ENCODE data around the gene CHRNA3. TPM values are rescaled to one million over a fixed set of nuclear protein-coding genes. Genes with fewer than 3 reads are reported as not detected.
A peak's percentile ranks its signal among the peaks of the same experiment; 100 is the strongest.

Gene CHRNA3
- polyA plus RNA-seq, 2 of the 4 experiments (the other 2 are of a cell fraction) = 0.27 to 0.45 TPM

DNA sequence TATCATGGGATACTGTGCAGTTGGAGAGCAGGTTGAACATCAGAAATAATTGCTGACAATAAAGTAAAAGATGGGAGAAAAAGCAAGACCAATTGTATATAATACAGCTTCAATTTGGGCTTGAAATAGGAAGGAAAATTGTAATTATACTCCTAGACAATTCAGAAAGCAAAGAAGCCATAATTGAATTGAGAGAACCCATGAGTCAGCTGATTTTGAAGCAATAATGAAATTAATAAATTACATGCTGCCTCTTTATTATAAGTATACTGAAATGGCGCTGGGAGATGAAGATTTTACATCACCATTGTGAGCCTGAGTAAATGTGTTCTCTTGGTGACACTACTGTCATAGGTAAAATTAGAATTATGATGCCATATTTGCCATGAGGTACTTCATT is 23.2 kb downstream of the CHRNA3 start:
- H3K4me1 ChIP-seq = no peaks in the 10 kb centered on the region
- no peak for FAIRE-seq
- no peak overlapping the region for H3K27ac ChIP-seq
- DNase-seq (ENCODE audit: low read depth in 1 of 2, low spot score in 1 of 2) = no peak
- H3K4me2 ChIP-seq = no peak overlapping the region
- ChIA-PET POLR2A (no interaction called here), CTCF (interaction anchor here (0.5 to 3.0 kb wide), 6 partner anchors 9 to 215 kb away, joined by 3 to 12 read pairs (median 4); no protein-coding TSS in a partner anchor)
- WGBS (ENCODE audit: missing lambda C conversion rate) = 94% methylated on average over 1 of the region's 1 CpG
- TF ChIP-seq MAFK (IDR thresholded peaks at IDR 0.05; ENCODE audit: partially characterized antibody) (peak; percentile 89), CBX2 (IDR thresholded peaks at IDR 0.05; ENCODE audit: borderline replicate concordance, low read depth) (no peak), MYC (IDR thresholded peaks at IDR 0.05; ENCODE audit: borderline replicate concordance, low read length) (no peak)
- ATAC-seq = no peak
- H3K9me3 ChIP-seq = no peaks in the 10 kb centered on the region
- no peak overlapping the region for H3K4me3 ChIP-seq

DNA sequence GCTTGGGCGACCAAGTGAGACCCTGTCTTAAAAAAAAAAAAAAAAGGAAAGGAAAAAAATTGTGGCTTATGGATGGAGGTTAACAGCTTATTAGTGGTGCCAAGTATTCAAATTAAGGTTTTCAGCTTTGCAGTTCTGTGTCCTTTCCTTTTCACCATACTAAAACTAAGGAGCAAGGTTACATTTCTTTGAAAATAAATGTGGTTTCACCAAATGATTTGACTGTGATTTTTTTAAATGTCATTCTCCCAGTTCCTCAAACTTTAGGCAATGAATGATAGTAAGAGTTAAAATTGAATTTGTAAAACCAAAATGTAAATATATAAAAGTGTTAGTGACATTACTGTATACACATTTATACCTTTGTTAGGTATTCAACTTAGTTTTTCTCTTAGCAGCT is 45.9 kb downstream of the CHRNA3 start:
- POLR2A ChIA-PET = interaction anchor here (0.7 kb wide), 1 partner anchor 8 kb away, joined by 3 read pairs; no protein-coding TSS in a partner anchor
- no peak overlapping the region for H3K4me3 ChIP-seq
- H3K9me3 ChIP-seq = no peaks in the 10 kb centered on the region
- TF ChIP-seq MAFK (IDR thresholded peaks at IDR 0.05; ENCODE audit: partially characterized antibody) (no peak), EHF (CRISPR knock-in tag; IDR thresholded peaks at IDR 0.05) (no peak), FOSB (CRISPR knock-in tag; IDR thresholded peaks at IDR 0.05) (no peak), ZFP36 (IDR thresholded peaks at IDR 0.05; ENCODE audit: borderline replicate concordance, partially characterized antibody) (no peak)
- 0 out of 3 replicates have a peak, but pooled peaks cover 4% of the 10 kb centered on the region for H3K4me1 ChIP-seq
- CTCF ChIA-PET = interaction anchor here (0.6 to 4.6 kb wide), 5 partner anchors 10 to 275 kb away, joined by 3 to 25 read pairs (median 3); partner anchors contain the start of genes CHRNA5, PSMA4 and SKIC8
- DNase-seq (ENCODE audit: low read depth in 1 of 2, low spot score in 1 of 2) = no peak
- WGBS (ENCODE audit: missing lambda C conversion rate) = 95% methylated on average over 1 of the region's 1 CpG
- FAIRE-seq = peak; percentile 51
- no peak overlapping the region for H3K27ac ChIP-seq
- no peak for ATAC-seq
- H3K4me2 ChIP-seq = no peak overlapping the region

GRCh38 chr15:78573416-78573815 is 47.4 kb downstream of the CHRNA3 start:
- no peaks in the 10 kb centered on the region for H3K9me3 ChIP-seq
- no peak overlapping the region for H3K4me2 ChIP-seq
- H3K4me1 ChIP-seq = 0 out of 3 replicates have a peak, but pooled peaks cover 4% of the 10 kb centered on the region
- no peak overlapping the region for H3K4me3 ChIP-seq
- CTCF ChIA-PET = no interaction called here
- TF ChIP-seq CBX2 (IDR thresholded peaks at IDR 0.05; ENCODE audit: borderline replicate concordance, low read depth) = no peak
- POLR2A ChIA-PET = no interaction called here
- FAIRE-seq (no peak), DNase-seq (ENCODE audit: low read depth in 1 of 2, low spot score in 1 of 2) (no peak), ATAC-seq (no peak)
- WGBS (ENCODE audit: missing lambda C conversion rate) = 79% methylated on average over 4 of the region's 4 CpGs
- H3K27ac ChIP-seq = no peak overlapping the region

GRCh38 chr15:78571382-78571781 is 49.4 kb downstream of the CHRNA3 start:
- Histone ChIP-seq H3K4me2 (no peak overlapping the region), H3K9me3 (no peaks in the 10 kb centered on the region), H3K4me1 (peaks cover 10% of the 10 kb centered on the region; the same call in 2 of the 3 replicates), H3K4me3 (no peak overlapping the region), H3K27ac (no peak overlapping the region)
- TF ChIP-seq MAX (IDR thresholded peaks at IDR 0.05) = no peak
- no peak for TF ChIP-seq SREBF2 (IDR thresholded peaks at IDR 0.05)
- no peak for TF ChIP-seq NPAS2 (CRISPR knock-in tag; IDR thresholded peaks at IDR 0.05; ENCODE audit: borderline replicate concordance)
- TF ChIP-seq CTCF (IDR thresholded peaks at IDR 0.05) = no peak
- TF ChIP-seq PBX3 (IDR thresholded peaks at IDR 0.05) = no peak
- ATAC-seq = no peak
- POLR2A ChIA-PET = no interaction called here
- CTCF ChIA-PET = no interaction called here
- 80% methylated on average over 4 of the region's 4 CpGs for WGBS (ENCODE audit: missing lambda C conversion rate)
- no peak for DNase-seq (ENCODE audit: low read depth in 1 of 2, low spot score in 1 of 2)
- no peak for FAIRE-seq

DNA sequence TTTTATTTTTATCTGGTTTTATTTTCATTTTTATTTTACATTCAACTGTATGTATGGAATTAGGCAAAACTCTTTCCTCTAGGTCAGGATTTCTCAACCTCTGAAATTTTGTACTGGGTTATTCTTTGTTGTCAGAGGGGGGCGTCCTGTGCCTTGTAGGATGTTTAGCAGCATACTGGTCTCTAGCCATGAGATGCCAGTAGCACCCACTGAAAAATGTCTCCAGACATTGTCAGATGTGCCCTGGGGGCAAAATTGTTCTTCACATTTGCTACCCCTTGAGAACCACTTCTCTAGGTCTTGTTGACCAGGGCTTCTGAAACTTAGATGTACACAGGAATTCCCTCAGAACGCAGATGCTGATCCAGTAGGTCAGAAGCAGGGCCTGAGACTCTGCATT is 50.1 kb downstream of the CHRNA3 start:
- 72% methylated on average over 2 of the region's 2 CpGs for WGBS (ENCODE audit: missing lambda C conversion rate)
- POLR2A ChIA-PET = no interaction called here
- H3K4me2 ChIP-seq = no peak overlapping the region
- TF ChIP-seq ATOH8 (CRISPR knock-in tag; IDR thresholded peaks at IDR 0.05; ENCODE audit: low read depth) = no peak
- no peak for TF ChIP-seq NPAS2 (CRISPR knock-in tag; IDR thresholded peaks at IDR 0.05; ENCODE audit: borderline replicate concordance)
- TF ChIP-seq RAD21 (conservative IDR thresholded peaks at IDR 0.05 in 1 of 2, IDR thresholded peaks at IDR 0.05 in 1 of 2) = no peak
- TF ChIP-seq EP300 (IDR thresholded peaks at IDR 0.05) = no peak
- TF ChIP-seq TFCP2L1 (CRISPR knock-in tag; IDR thresholded peaks at IDR 0.05) = no peak
- no peak for TF ChIP-seq ZNF302 (CRISPR knock-in tag; IDR thresholded peaks at IDR 0.05)
- no peak for TF ChIP-seq POLR2A (IDR thresholded peaks at IDR 0.05; ENCODE audit: low read length)
- DNase-seq (ENCODE audit: low read depth in 1 of 2, low spot score in 1 of 2) (peak in 1 of 2 experiments; percentile 30), FAIRE-seq (no peak), ATAC-seq (no peak)
- H3K9me3 ChIP-seq = no peaks in the 10 kb centered on the region
- CTCF ChIA-PET = no interaction called here
- no peak overlapping the region for H3K4me3 ChIP-seq
- no peak overlapping the region for H3K27ac ChIP-seq
- H3K4me1 ChIP-seq = peaks cover 10% of the 10 kb centered on the region; the same call in 2 of the 3 replicates
